ENCODE data around the gene DDX6.

GRCh38 chr11:118834427-118835028 is 43.6 kb upstream of the DDX6 start:
- TF ChIP-seq CTCF (IDR thresholded peaks at IDR 0.05) (no peak), EZH2 (IDR thresholded peaks at IDR 0.05; ENCODE audit: borderline replicate concordance, insufficient read depth, low read depth, low read length, poor library complexity, severe bottlenecking) (no peak)

Data from B cell (primary cell).